A549 (cell line): ENCODE measurements around the gene HSD17B3.

Experiments used
- CBX2 ChIP-seq: fragments of 200-600 bp; sonication (generic); IDR thresholded peaks from 2 replicates; pipeline ENCODE4 v1.6.1; 2016; ENCODE audit warnings: low read depth, mild to moderate bottlenecking, borderline replicate concordance
- CTCF ChIP-seq: fragments of >200 bp; sonication (Bioruptor Twin); formaldehyde crosslinking; IDR thresholded peaks from 3 replicates; pipeline ENCODE4 v1.5.1; 2016
- E2F6 ChIP-seq: IDR thresholded peaks from 2 replicates; pipeline ENCODE4 v1.6.1; 2012; ENCODE audit warnings: low read depth, borderline replicate concordance
- ELK1 ChIP-seq: fragments of 150-350 bp; IDR thresholded peaks from 2 replicates; pipeline ENCODE4 v1.6.1; 2014; ENCODE audit warnings: low read depth, mild to moderate bottlenecking, low read length
- HDAC2 ChIP-seq: fragments of 200-600 bp; sonication (generic); IDR thresholded peaks from 2 replicates; pipeline ENCODE4 v1.6.1; 2016
- HEYL ChIP-seq: fragments of 250-450 bp; sonication (Bioruptor Pico); IDR thresholded peaks from 2 replicates; pipeline ENCODE4 v1.8.0; 2021; ENCODE audit warnings: mild to moderate bottlenecking, moderate library complexity
- MAFK ChIP-seq: fragments of 450-650 bp; IDR thresholded peaks from 2 replicates; pipeline ENCODE4 v1.6.1; 2014; ENCODE audit not compliant: partially characterized antibody
- POLR2A ChIP-seq: IDR thresholded peaks from 2 replicates; pipeline ENCODE4 v1.6.1; 2012; ENCODE audit warnings: mild to moderate bottlenecking, low read length
- RAD21 ChIP-seq, 2 experiments: fragments of >200 bp in 1 of 2; sonication (Bioruptor Twin) in 1 of 2; formaldehyde crosslinking in 1 of 2; IDR thresholded peaks in 1 of 2; conservative IDR thresholded peaks in 1 of 2; 2 replicates in 1 of 2; 3 replicates in 1 of 2; pipeline ENCODE4 v1.6.1; 2012 to 2018; ENCODE audit warnings: inconsistent platforms in 1 of 2
- RARB ChIP-seq: fragments of 250-450 bp; sonication (Bioruptor Pico); IDR thresholded peaks from 2 replicates; pipeline ENCODE4 v1.8.0; 2021; ENCODE audit warnings: mild to moderate bottlenecking, moderate library complexity
- SMC3 ChIP-seq: fragments of >200 bp; sonication (Bioruptor Twin); formaldehyde crosslinking; IDR thresholded peaks from 3 replicates; pipeline ENCODE4 v1.6.1; 2018; ENCODE audit warnings: inconsistent platforms
- TFCP2L1 ChIP-seq: fragments of 250-450 bp; sonication (Bioruptor Pico); IDR thresholded peaks from 2 replicates; pipeline ENCODE4 v1.5.0; 2021; ENCODE audit warnings: mild to moderate bottlenecking
- TP53 ChIP-seq: fragments of 250-450 bp; sonication (Bioruptor Pico); IDR thresholded peaks from 2 replicates; pipeline ENCODE4 v1.5.0; 2021; ENCODE audit warnings: mild to moderate bottlenecking, moderate library complexity

DNA sequence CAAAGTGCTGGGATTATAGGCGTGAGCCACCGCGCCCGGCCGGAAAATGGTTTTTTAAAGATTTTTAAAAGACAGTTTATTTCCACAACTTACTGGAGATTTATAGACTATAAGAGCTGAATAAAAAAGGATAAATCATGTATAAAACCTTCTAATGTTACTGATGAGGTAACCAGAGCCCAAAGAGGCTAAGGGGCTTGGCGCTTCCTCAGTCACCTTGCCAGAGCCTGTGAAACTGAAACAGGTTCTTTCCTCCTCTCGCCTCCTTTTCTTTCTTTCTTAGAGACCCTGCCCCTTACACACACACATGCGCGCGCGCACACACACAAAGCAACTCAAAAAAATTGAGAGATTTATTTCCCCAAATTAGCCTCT, 69.8 kb downstream of the HSD17B3 start:
- TF ChIP-seq SMC3 (no peak), POLR2A (no peak), RAD21 (conservative IDR thresholded peaks at IDR 0.05 in 1 of 2, IDR thresholded peaks at IDR 0.05 in 1 of 2) (no peak), HDAC2 (no peak), RARB (CRISPR knock-in tag) (no peak), HEYL (CRISPR knock-in tag) (no peak), E2F6 (no peak), TP53 (CRISPR knock-in tag) (no peak), CBX2 (no peak), CTCF (no peak), MAFK (no peak), ELK1 (no peak), TFCP2L1 (CRISPR knock-in tag) (no peak)
